Lower leg skin (tissue), 4 donors: Measurements from ENCODE around the gene ATOX1. TPM values are rescaled to one million over a fixed set of nuclear protein-coding genes. Genes with fewer than 3 reads are reported as not detected.
A peak's percentile ranks its signal among the peaks of the same experiment; 100 is the strongest.

Source experiments
- DNase-seq, 2 donors: peaks; one replicate each; pipeline ENCODE4 v3.0.0-alpha.2; 2019; ENCODE audit warnings: low spot score in 2 of 2
- H3K4me3 ChIP-seq: fragments of 200-600 bp; sonication (generic); 2 replicates; pipeline ENCODE4 v1.5.1; 2017; ENCODE audit warnings: mild to moderate bottlenecking, low read depth; ENCODE audit not compliant: poor library complexity, severe bottlenecking
- POLR2A ChIP-seq, 2 donors: fragments of 450-650 bp; IDR thresholded peaks; one replicate each; pipeline ENCODE4 v1.6.1; 2016 to 2017; ENCODE audit warnings: antibody characterized with exemption in 2 of 2, mild to moderate bottlenecking in 1 of 2, moderate library complexity in 1 of 2
- WGBS, 2 donors: methylation state at CpG; one replicate each; pipeline ENCODE4 v1.1.5; 2018; 5-methylcytosine and 5-hydroxymethylcytosine counted together
- intact Hi-C: fragments of 100-400 bp; cut with DNase I; formaldehyde crosslinking; loops from one replicate; pipeline ENCODE4 v1.15.0; 2023; ENCODE audit warnings: low total_unique reads
- total RNA-seq, 4 donors: library from RNA; depleted of rRNA; stranded (reverse); fragments of >200 nt; gene quantifications; one replicate each; pipeline ENCODE4 v1.1.0, GENCODE V29; 2016
- TF ChIP-seq, protein P1 (sequence below), 3 donors: fragments of 450-650 bp; IDR thresholded peaks; one replicate each; pipeline ENCODE4 v1.5.1; 2016; ENCODE audit warnings: antibody characterized with exemption in 3 of 3, mild to moderate bottlenecking in 3 of 3, moderate library complexity in 2 of 3

The ATOX1 gene
- total RNA-seq, 4 donors from 2014 or later: 65.5 to 137 (median 92.8) TPM

DNA sequence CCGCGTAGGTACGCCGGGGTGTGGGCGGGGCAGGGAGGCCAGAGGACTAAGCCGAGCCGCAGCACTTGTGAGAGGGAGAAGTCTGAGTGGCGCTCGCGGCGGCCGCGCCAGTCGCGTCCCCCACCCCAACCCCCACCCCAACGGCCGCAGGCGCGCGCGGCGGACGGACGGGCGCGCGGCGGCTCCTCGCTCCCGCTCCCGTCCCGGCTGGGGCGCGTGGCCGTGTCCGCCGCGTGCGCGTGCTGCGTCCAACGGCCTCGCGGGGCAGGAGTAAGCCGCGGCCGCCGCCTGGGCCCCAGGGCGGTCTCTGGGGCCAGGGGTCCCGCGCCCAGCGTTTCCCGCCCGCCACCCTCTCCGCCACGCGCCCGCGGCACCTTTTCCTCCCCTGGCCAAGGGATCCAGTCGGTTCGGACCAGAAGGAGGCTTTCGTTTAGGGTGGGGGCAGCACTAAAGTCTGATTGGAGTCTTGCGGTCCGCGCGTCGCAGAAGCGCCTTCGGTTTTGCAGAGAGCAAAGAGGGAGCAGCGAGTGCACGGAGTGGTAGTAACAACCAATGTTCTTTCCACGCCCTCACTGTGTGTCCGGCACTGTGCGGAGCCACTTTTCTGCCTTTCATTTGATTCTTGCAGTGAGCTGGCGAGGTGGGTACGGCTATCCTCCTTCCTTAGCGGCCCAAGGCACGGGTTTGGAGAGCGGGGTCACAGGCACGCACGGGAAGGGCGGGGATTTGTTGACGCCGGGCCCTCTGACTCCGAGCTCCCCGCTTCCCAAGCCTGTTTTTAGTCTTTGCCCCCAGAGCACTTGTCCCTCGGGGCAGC lies 13.8 kb upstream of the ATOX1 start:
- peak overlapping the region; percentile 92 for H3K4me3 ChIP-seq
- TF ChIP-seq, protein P1, sequence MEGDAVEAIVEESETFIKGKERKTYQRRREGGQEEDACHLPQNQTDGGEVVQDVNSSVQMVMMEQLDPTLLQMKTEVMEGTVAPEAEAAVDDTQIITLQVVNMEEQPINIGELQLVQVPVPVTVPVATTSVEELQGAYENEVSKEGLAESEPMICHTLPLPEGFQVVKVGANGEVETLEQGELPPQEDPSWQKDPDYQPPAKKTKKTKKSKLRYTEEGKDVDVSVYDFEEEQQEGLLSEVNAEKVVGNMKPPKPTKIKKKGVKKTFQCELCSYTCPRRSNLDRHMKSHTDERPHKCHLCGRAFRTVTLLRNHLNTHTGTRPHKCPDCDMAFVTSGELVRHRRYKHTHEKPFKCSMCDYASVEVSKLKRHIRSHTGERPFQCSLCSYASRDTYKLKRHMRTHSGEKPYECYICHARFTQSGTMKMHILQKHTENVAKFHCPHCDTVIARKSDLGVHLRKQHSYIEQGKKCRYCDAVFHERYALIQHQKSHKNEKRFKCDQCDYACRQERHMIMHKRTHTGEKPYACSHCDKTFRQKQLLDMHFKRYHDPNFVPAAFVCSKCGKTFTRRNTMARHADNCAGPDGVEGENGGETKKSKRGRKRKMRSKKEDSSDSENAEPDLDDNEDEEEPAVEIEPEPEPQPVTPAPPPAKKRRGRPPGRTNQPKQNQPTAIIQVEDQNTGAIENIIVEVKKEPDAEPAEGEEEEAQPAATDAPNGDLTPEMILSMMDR (IDR thresholded peaks at IDR 0.05): no peak
- TF ChIP-seq POLR2A (IDR thresholded peaks at IDR 0.05): no peak
- intact Hi-C loops: no loop called here
- peak; percentile 46 to 89 for DNase-seq
- 0 to 1% methylated on average over 20 to 28 of the region's 87 CpGs for whole genome bisulfite sequencing, 2 donors

- TF ChIP-seq, protein P1 (IDR thresholded peaks at IDR 0.05): no peak
- TF ChIP-seq POLR2A (IDR thresholded peaks at IDR 0.05): peak in 1 of 2 donors; percentile 93
- H3K4me3 ChIP-seq: peak within 1 kb of the TSS; percentile 92
- intact Hi-C loops: no loop called here
- DNase-seq: peak; percentile 100
- WGBS, 2 donors: 0 to 1% methylated on average over 38 to 45 of the region's 49 CpGs
These were observed 13.0 kb upstream of the ATOX1 start, which contains the start of gene G3BP1 for GRCh38 chr5:151771259-151772028. TSS of gene G3BP1 (plus strand) at chr5:151771954. CDS start at chr5:151786621, 14,667 bp downstream.

DNA sequence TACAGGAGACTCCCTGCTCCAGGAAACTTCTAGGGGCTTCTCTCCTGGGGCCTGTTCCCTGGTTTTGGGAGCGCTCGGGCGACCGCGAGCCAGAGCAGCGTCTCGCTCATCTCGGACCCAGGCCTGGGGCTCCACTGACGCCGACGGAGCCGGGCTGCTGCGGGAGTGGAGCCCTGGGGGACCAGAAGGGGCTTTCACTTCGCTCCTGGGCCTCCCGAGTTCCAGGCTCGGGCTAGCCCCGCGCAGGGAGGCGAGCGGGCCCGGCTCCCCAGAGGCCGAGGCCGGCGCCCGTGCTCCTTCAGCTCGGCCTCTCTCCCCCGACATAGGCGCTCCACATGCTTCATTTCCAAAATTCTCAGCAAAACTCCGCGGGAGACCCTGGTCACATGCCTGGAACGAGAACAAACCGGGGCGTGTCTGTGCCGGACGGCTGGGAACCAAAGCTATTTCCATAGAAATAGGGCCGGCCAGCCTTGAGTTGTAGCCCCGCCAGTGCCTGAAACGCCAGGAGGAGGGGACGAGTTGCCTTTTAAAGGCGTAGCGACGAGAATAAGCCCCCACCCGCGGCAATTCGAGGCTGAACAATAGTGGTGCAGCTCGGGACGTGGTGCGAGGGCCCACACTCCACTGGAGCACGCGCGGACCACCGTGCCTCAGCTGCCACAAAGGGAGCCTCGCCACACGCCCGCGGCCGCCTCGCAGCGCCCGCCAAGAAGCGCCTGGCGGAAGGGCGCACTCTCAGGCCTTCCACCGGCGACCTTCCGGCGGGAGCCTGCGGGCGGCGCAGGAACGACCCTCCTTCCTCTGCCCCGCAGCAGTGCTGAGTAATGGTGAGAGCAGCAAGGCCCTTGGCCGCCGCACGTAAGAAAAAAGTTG lies 12.2 kb upstream of the ATOX1 start:
- intact Hi-C loops: no loop called here
- DNase-seq: peak; percentile 74 to 96
- H3K4me3 ChIP-seq: peak overlapping the region; percentile 55
- TF ChIP-seq, protein P1 (IDR thresholded peaks at IDR 0.05): no peak
- no peak for TF ChIP-seq POLR2A (IDR thresholded peaks at IDR 0.05)
- 3 to 4% methylated on average over 56 of the region's 75 CpGs for WGBS, 2 donors

DNA sequence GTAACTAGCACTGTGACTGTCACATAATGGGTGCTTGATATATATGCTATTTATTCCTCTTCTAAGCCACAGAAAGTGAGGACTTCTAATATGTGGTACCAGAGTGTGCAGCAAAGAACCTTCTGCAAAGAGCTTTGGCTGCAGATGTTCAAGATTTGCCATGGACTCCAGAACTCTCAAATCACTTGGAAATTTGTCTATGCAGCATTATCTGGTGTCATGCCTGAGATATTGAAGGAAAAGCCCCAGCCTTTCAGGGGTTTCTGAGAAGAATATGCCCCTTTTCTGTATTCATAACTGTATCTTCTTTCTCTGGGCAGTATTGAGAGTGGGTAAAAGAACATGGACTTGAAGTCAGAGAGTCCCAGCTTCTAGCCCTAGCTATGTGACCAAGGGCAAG lies 8.5 kb upstream of the ATOX1 start:
- no peak for TF ChIP-seq POLR2A (IDR thresholded peaks at IDR 0.05)
- TF ChIP-seq, protein P1 (IDR thresholded peaks at IDR 0.05): no peak
- intact Hi-C loops: no loop called here
- no peak overlapping the region for H3K4me3 ChIP-seq
- no peak for DNase-seq

- intact Hi-C loops: no loop called here
These were observed 6.4 kb upstream of the ATOX1 start for GRCh38 chr5:151764801-151765200.

More at GRCh38 chr5:151764801-151765200, 6.4 kb upstream of the ATOX1 start:
- no peak for DNase-seq
- H3K4me3 ChIP-seq: no peak overlapping the region
- TF ChIP-seq, protein P1 (IDR thresholded peaks at IDR 0.05): no peak
- TF ChIP-seq POLR2A (IDR thresholded peaks at IDR 0.05): no peak
